Adrenal gland (tissue), 12 donors: ENCODE data around the gene NEIL1. TPM values are rescaled to one million over a fixed set of nuclear protein-coding genes. Genes with fewer than 3 reads are reported as not detected.
"Not testable (repeated sequence)": the region's sequence is repeated elsewhere in the genome, so short reads cannot be mapped to it uniquely, and the experiment has no call there.

ENCODE experiments used
- DNase-seq, 7 donors: peaks; one replicate each; pipeline ENCODE4 v3.0.0-alpha.2; 2019 to 2020
- H3K27ac ChIP-seq, 5 donors: fragments of 200-600 bp; sonication (generic) in 4 of 5; 1 replicate in 3 of 5; 2 replicates in 2 of 5; pipeline versions ENCODE4 v1.5.1 to v1.8.0; 2016 to 2020; ENCODE audit warnings: mild to moderate bottlenecking in 1 of 5
- H3K27me3 ChIP-seq: fragments of 200-600 bp; 2 replicates; pipeline ENCODE4 v1.8.0; 2021
- H3K36me3 ChIP-seq, 2 donors: fragments of 200-600 bp; replicated peaks in 1 of 2; 1 replicate in 1 of 2; 2 replicates in 1 of 2; pipeline versions ENCODE4 v1.5.1 to v1.8.0; 2018 to 2022
- H3K4me1 ChIP-seq, 2 donors: fragments of 200-600 bp; replicated peaks in 1 of 2; 1 replicate in 1 of 2; 2 replicates in 1 of 2; pipeline versions ENCODE4 v1.5.1 to v1.8.0; 2018 to 2021
- H3K4me3 ChIP-seq, 4 donors: fragments of 200-600 bp; sonication (generic) in 3 of 4; one replicate each; pipeline ENCODE4 v1.5.1; 2016 to 2018
- H3K9me3 ChIP-seq, 3 donors: fragments of 200-600 bp; sonication (generic) in 1 of 3; replicated peaks in 1 of 3; 1 replicate in 2 of 3; 2 replicates in 1 of 3; pipeline versions ENCODE4 v1.5.1 to v1.8.0; 2016 to 2021
- CTCF ChIP-seq, 6 experiments: fragments of 450-650 bp in 4 of 6; fragments of 200-600 bp in 2 of 6; sonication (generic) in 1 of 6; IDR thresholded peaks; 1 replicate in 5 of 6; 2 replicates in 1 of 6; pipeline versions ENCODE4 v1.5.1 to v1.8.0; 2016 to 2021; ENCODE audit warnings: antibody characterized with exemption in 6 of 6, mild to moderate bottlenecking in 2 of 6, moderate library complexity in 1 of 6
- POLR2A ChIP-seq, 2 donors: fragments of 450-650 bp; IDR thresholded peaks; one replicate each; pipeline ENCODE4 v1.6.1; 2017; ENCODE audit warnings: antibody characterized with exemption in 2 of 2, mild to moderate bottlenecking in 2 of 2, moderate library complexity in 1 of 2
- WGBS, 4 donors: extraction: QIAGEN DNeasy Blood & Tissue Kit in 2 of 4; methylation state at CpG; one replicate each; pipeline versions ENCODE4 v1.1.5 to v1.1.7; 2013 to 2017; 5-methylcytosine and 5-hydroxymethylcytosine counted together
- intact Hi-C, 2 donors: fragments of 100-400 bp; cut with DNase I; formaldehyde crosslinking; loops; one replicate each; pipeline versions ENCODE4 v1.14.1 to v1.15.0; 2022 to 2023
- polyA plus RNA-seq, 3 donors: library from polyadenylated mRNA; stranded (reverse); fragments of 200-250 nt in 2 of 3; fragments of 350-450 nt in 1 of 3; fragmentation: Illumina TruSeq in 1 of 3; extraction: RNeasy Lipid Tissue Mini Kit (QIAGEN cat#74804) in 1 of 3; gene quantifications; one replicate each; pipeline ENCODE4 v1.2.3, GENCODE V29; 2013 to 2014
- total RNA-seq, 9 donors: library from RNA; depleted of rRNA in 4 of 9; stranded (reverse); fragments of >200 nt in 4 of 9; fragments of 120-200 nt in 1 of 9; fragmentation: NEBNext Ultra II Directional in 1 of 9; extraction: Animal tissue kit (Norgen Biotek cat#: 25700) in 1 of 9; gene quantifications; one replicate each; pipeline versions ENCODE4 v1.1.0 to v1.2.4, GENCODE V29; 2013 to 2023
- donor health status: healthy with polysubstance abuse.
- donor health status: Bipolar disorder and iron deficiency.
- donor health status: DM: yes; HTN: yes; CAD: no.
- donor health status: DM: no; HTN: no; CAD: no.
- donor health status: DM: no; HTN: no; CAD: no.
- donor health status: DM: yes; HTN: yes; CAD: no.

NEIL1 gene
- total and polyA plus RNA-seq, 12 donors, result 6.3 to 208 (median 61.2) TPM

- intact Hi-C loops, result no loop called here
- Histone ChIP-seq H3K36me3 (peaks cover 0 to 26% of the 10 kb centered on the region in 2 donors), H3K9me3 (no peaks in the 10 kb centered on the region), H3K4me1 (peaks cover 4 to 12% of the 10 kb centered on the region in 2 donors), H3K27ac (no peak overlapping the region), H3K27me3 (no peaks in the 10 kb centered on the region), H3K4me3 (no peak overlapping the region)
- 83 to 92% (median 90%) methylated on average over 2 to 11 of the region's 11 CpGs for WGBS, 4 donors
- TF ChIP-seq POLR2A (IDR thresholded peaks at IDR 0.05), result no peak
- no peak for TF ChIP-seq CTCF (IDR thresholded peaks at IDR 0.05)
- DNase-seq, result no peak
These were observed 8.1 kb upstream of the NEIL1 start for GRCh38 chr15:75338661-75339240.

GRCh38 chr15:75339531-75340240, 7.2 kb upstream of the NEIL1 start:
- peak in 1 of 7 donors; percentile 16 for DNase-seq
- H3K27ac ChIP-seq, result no peak overlapping the region
- peaks cover 4 to 12% of the 10 kb centered on the region in 2 donors for H3K4me1 ChIP-seq
- peaks cover 0 to 26% of the 10 kb centered on the region in 2 donors for H3K36me3 ChIP-seq
- intact Hi-C loops, result no loop called here
- no peak overlapping the region for H3K4me3 ChIP-seq
- no peaks in the 10 kb centered on the region for H3K9me3 ChIP-seq
- no peaks in the 10 kb centered on the region for H3K27me3 ChIP-seq
- TF ChIP-seq POLR2A (IDR thresholded peaks at IDR 0.05) (no peak), CTCF (IDR thresholded peaks at IDR 0.05) (no peak)
- 90 to 94% (median 91%) methylated on average over 10 to 13 of the region's 13 CpGs for WGBS, 4 donors

GRCh38 chr15:75342221-75342620, 4.6 kb upstream of the NEIL1 start:
- peak in 1 of 7 donors; percentile 5 for DNase-seq

GRCh38 chr15:75343953-75344352, 2.9 kb upstream of the NEIL1 start:
- peaks cover 0 to 15% of the 10 kb centered on the region in 2 donors for H3K4me1 ChIP-seq
- H3K27ac ChIP-seq, H3K4me3 ChIP-seq, H3K27me3 ChIP-seq, intact Hi-C loops, H3K9me3 ChIP-seq: not testable (repeated sequence)
- H3K36me3 ChIP-seq, result peaks cover 0 to 19% of the 10 kb centered on the region in 2 donors
- 47 to 63% (median 53%) methylated on average over 8 of the region's 8 CpGs for WGBS, 4 donors
- peak in 2 of 7 donors; percentile 17 to 41 for DNase-seq

More at GRCh38 chr15:75342221-75342620, 4.6 kb upstream of the NEIL1 start:
- Histone ChIP-seq H3K36me3 (peaks cover 0 to 26% of the 10 kb centered on the region in 2 donors), H3K9me3 (no peaks in the 10 kb centered on the region), H3K4me1 (peaks cover 0 to 10% of the 10 kb centered on the region in 2 donors), H3K4me3 (no peak overlapping the region), H3K27me3 (no peaks in the 10 kb centered on the region), H3K27ac (no peak overlapping the region)
- TF ChIP-seq POLR2A (IDR thresholded peaks at IDR 0.05) (no peak), CTCF (IDR thresholded peaks at IDR 0.05) (no peak)
- WGBS, 4 donors, result 87 to 90% (median 89%) methylated on average over 6 of the region's 6 CpGs
- intact Hi-C loops, result no loop called here
